Raji (cell line): ENCODE results near the gene ZNF738.

Experiments
- POLR2A ChIP-seq: IDR thresholded peaks from 2 replicates; pipeline ENCODE4 v1.6.1; 2011; ENCODE audit warnings: low read depth, low read length, control low read depth; ENCODE audit not compliant: insufficient read depth

The ZNF738 gene

DNA sequence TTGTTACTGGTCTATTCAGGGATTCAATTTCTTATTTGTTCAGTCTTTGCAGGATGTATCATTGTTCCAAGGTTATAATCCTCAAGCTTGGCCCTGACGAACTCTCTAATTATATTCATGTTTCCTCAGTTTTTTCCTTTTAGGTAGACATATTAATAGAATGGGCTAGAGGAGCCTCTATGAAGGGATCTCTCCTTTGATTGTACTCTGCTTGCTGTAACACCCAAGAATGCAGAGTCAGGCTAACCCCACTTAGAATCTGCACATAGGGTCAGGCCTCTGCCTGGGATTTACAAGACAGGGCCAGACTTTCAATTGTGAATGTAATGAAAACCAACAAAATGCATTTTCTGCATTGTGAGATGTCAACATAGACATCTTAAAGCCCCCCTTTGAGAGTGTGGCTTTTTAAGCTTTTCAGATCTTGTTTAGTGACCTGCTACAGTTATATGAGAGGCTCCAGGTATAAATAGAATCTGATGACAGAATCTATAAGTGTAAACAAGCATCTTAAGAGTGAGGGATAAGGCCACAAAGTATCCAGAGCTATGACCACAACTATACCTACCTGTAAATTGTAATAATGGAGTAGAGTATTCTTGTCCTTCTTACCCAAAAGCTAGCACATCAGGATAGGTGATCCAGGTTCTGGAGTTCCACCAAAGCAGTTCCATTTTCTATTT is 43.6 kb downstream of the ZNF738 start:
- no peak for TF ChIP-seq POLR2A

DNA sequence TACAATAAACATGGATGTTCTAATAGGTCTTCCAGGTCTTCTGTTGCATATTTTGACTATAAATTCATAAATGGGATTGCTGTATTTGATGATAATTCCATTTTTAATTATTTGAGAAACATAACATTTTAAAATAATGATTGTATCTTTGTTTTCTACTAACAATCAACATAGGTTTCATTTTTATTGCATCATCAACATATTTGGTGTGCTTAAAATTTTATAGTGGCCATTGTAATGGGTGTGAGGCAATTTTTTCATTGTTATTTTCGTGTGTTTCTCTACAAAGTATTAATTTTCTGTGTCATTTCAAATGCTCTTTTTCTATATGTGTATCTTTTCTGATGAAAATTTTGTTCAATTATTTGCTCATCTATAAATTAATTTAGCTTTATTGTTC is 51.4 kb downstream of the ZNF738 start:
- TF ChIP-seq POLR2A = no peak

DNA sequence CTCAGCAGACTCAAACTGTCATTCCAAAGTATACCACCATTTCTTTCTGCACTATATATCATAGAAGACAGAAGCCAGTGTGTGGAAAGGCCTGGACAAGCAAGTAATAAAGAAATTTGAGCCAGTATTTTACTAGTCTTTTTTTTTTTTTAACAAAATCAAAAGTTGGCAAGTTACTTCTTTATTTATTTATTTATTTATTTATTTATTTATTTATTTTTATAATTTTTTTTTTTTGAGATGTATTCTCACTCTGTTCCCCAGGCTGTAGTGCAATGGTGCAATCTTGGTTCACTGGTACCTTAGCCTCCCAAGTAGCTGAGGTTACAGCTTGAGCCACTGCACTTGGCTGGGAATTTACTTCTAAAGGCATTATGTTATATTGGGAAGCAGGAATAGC is 63.4 kb downstream of the ZNF738 start:
- no peak for TF ChIP-seq POLR2A

DNA sequence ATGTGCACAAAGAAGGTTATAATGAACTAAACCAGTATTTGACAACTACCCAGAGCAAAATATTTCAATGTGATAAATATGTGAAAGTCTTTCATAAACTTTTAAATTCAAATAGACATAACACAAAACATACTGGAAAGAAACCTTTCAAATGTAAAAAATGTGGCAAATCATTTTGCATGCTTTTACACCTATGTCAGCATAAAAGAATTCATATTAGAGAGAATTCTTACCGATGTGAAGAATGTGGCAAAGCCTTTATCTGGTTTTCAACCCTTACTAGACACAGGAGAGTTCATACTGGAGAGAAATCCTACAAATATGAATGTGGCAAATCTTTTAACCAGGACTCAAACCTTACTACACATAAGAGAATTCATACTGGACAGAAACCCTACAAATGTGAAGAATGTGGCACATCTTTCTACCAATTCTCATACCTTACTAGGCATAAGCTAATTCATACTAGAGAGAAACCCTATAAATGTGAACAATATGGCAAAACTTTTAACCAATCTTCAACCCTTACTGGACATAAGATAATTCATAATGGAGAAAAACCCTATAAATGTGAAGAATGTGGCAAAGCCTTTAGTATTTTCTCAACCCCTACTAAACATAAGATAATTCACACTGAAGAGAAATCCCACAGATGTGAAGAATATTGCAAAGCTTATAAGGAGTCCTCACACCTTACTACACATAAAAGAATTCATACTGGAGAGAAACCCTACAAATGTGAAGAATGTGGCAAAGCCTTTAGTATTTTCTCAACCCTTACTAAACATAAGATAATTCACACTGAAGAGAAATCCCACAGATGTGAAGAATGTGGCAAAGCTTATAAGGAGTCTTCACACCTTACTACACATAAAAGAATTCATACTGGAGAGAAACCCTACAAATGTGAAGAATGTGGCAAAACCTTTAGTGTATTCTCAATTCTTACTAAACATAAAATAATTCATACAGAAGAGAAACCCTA is 64.5 kb downstream of the ZNF738 start:
- TF ChIP-seq POLR2A = no peak
